ENCODE data around the gene MYF5. TPM values are rescaled to one million over a fixed set of nuclear protein-coding genes. Genes with fewer than 3 reads are reported as not detected.
A peak's percentile ranks its signal among the peaks of the same experiment; 100 is the strongest.

The MYF5 gene
- total RNA-seq, 1 donor from 2014 or later: not detected

DNA sequence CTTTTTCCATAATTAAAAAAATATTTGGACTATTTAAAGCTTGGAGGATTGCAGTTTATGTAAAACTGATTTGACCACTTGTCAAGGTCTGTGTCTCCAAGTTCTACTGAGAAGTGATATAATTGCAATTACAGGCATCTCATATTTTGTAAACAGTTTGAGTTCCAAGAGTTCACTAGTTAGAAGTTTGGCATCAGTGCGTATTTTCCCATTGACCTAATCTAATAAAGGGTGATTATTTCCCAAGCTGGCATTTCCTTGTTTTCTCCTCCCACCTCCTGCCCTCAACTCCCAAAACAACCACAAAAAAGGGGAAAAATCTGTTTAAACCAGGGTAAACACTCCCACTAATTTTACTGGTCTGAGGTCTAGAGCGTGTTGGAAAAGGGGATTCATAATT, 12.3 kb upstream of the MYF5 start:
- intact Hi-C loops (cut with DNase I): no loop called here
- ATAC-seq (no peak), DNase-seq (ENCODE audit: missing footprints) (no peak)

GRCh38 chr12:80707126-80707829, 9.4 kb upstream of the MYF5 start, which contains the start of gene MYF6:
MYF6 (plus strand) TSS chr12:80707634; CDS start chr12:80707720, 86 bp downstream.
- intact Hi-C loops (cut with DNase I): no loop called here
- ATAC-seq (no peak), DNase-seq (ENCODE audit: missing footprints) (no peak)

- intact Hi-C loops (cut with DNase I): no loop called here
- ATAC-seq: no peak
- peak; percentile 55 for DNase-seq (ENCODE audit: missing footprints)
Observed at GRCh38 chr12:80707830-80708258, 8.9 kb upstream of the MYF5 start.

- peak; percentile 50 for DNase-seq (ENCODE audit: missing footprints)
- ATAC-seq: no peak
- intact Hi-C loops (cut with DNase I): no loop called here
Observed at GRCh38 chr12:80708259-80708974, 8.3 kb upstream of the MYF5 start.

DNA sequence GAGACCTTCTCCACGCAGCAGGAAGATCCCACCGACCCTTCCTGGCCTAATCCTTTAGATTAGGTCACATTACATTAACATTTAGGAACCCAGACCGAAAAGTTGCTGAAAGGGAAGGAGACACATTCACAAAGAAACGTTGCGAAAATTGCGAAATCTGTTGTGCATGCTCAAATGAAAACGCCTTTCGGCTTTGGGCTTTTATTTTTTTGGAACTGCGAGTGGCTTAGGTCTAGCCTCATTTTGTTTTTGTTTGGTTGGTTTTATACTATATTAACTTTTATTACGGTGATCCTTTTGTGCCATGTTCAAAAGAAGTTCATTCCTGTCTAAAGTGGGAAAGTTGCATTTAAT, 7.8 kb upstream of the MYF5 start:
- intact Hi-C loops (cut with DNase I): no loop called here
- no peak for DNase-seq (ENCODE audit: missing footprints)

GRCh38 chr12:80709811-80710726, 6.6 kb upstream of the MYF5 start:
- ATAC-seq (no peak), DNase-seq (ENCODE audit: missing footprints) (no peak)
- intact Hi-C loops (cut with DNase I): no loop called here

More for the DNA sequence above, 7.8 kb upstream of the MYF5 start:
- ATAC-seq: no peak

- no peak for DNase-seq (ENCODE audit: missing footprints)
- intact Hi-C loops (cut with DNase I): no loop called here
- no peak for ATAC-seq
Observed at GRCh38 chr12:80710727-80711449, 5.8 kb upstream of the MYF5 start.

GRCh38 chr12:80711866-80712265, 4.8 kb upstream of the MYF5 start:
- intact Hi-C loops (cut with DNase I): no loop called here
- DNase-seq (ENCODE audit: missing footprints) (no peak), ATAC-seq (no peak)

DNA sequence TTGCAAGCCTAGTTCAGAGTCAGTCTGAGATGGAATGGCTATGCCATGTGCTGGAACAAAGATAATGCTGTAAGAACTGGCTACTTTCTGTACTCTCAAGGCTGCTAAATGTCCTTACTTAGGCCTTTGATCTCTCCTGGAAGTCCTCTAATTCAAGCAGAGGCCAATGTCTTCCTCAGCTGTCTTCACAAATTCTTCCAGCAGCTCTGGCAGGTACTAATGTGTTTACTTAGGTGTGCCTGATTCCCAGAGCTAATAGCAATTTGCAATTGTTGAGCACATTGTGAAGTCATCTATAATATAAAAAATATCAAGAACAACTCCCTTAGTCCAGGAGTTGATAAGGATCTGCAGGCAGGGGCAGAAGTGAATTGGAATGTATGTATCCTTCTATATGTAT, 3.8 kb upstream of the MYF5 start:
- ATAC-seq (no peak), DNase-seq (ENCODE audit: missing footprints) (no peak)
- intact Hi-C loops (cut with DNase I): no loop called here

- ATAC-seq: no peak
- intact Hi-C loops (cut with DNase I): no loop called here
- no peak for DNase-seq (ENCODE audit: missing footprints)
Observed at GRCh38 chr12:80713419-80713818, 3.3 kb upstream of the MYF5 start.

DNA sequence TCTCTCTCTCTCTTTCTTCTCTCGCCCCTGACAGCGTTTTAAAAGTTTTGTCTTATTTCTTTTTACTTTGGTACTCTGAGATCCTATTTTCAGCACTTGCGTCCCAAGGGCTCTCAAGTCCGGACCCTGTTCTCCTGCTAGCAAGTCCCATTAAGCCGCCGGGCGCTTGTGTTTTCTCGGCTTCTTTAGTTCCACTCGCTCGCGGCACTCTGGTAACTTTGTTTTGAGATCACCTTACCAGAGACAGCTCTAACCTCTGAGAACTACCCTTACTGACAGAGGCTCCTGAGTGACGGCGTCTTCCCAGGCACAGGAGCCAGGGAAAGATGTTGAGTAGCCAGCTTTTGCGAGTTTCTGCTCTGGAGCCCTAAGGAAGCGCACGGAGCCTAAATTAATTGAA, 2.7 kb upstream of the MYF5 start:
- ATAC-seq (no peak), DNase-seq (ENCODE audit: missing footprints) (no peak)
- intact Hi-C loops (cut with DNase I): no loop called here

DNA sequence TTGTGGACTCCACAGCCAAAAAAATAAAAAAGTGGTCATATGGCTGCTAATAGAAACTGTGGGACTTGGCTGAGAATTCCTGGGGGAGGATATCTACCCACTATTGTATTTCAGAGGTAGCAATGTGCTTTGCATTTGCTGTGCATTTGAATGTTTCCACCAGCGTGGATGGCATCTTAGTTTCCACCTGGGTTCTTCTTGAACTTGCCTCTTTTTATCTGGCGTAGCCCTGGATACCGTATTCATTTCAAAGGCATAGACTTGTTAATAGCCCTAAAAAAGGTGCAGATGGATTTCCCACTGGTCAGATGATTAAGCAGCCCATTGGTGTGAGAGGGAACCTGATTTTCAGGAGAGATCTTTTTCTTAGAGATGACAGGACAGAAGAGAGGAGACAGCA, 1.9 kb upstream of the MYF5 start:
- ATAC-seq (no peak), DNase-seq (ENCODE audit: missing footprints) (no peak)
- intact Hi-C loops (cut with DNase I): no loop called here

GRCh38 chr12:80715713-80716249, 931 bp upstream of the MYF5 start:
- no peak for ATAC-seq
- intact Hi-C loops (cut with DNase I): no loop called here
- DNase-seq (ENCODE audit: missing footprints): no peak

DNA sequence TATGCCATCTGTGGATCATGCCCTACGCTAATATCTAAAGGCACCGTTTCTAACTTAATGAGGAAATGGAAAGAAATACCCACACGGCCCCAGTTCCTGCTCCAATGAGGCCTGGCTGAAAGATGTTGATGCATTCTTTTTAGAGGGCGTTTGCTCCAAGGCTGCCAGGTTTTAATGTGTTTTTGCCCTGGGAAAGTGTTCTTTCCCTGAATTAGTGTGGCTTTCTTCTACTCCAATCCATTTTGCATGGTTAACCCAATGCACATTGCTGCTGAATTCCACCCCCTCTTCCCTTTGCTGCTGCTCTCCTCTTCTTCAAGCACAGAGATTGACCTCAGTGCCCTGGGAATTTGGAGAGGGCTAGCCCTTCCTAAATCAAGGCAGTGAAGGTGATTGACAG, 1.1 kb downstream of the MYF5 start:
- intact Hi-C loops (cut with DNase I): no loop called here
- DNase-seq (ENCODE audit: missing footprints): no peak
- ATAC-seq: no peak

- intact Hi-C loops (cut with DNase I): no loop called here
- ATAC-seq: no peak
Observed at GRCh38 chr12:80720516-80720915, 3.8 kb downstream of the MYF5 start.

DNA sequence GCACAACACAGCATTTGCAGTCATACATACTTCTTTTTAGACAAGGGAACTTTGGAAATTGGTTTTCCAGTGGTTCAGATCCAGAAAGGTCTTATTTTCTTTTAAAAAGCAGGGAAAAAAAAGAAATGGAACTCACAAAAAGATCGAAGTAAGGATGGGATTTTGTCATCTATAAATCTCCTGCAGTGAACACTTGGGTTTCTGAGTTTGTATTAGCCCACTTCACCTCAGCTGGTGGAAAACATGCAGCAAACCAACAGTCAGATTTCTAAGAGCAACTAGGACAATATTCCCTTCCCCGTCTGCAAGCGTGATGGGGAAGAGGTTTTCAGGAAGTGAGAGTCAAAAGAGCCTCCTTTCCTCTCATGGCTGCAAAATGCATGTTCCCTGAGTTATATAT, 4.6 kb downstream of the MYF5 start:
- DNase-seq (ENCODE audit: missing footprints) (no peak), ATAC-seq (no peak)
- intact Hi-C loops (cut with DNase I): no loop called here

More at GRCh38 chr12:80720516-80720915, 3.8 kb downstream of the MYF5 start:
- no peak for DNase-seq (ENCODE audit: missing footprints)

DNA sequence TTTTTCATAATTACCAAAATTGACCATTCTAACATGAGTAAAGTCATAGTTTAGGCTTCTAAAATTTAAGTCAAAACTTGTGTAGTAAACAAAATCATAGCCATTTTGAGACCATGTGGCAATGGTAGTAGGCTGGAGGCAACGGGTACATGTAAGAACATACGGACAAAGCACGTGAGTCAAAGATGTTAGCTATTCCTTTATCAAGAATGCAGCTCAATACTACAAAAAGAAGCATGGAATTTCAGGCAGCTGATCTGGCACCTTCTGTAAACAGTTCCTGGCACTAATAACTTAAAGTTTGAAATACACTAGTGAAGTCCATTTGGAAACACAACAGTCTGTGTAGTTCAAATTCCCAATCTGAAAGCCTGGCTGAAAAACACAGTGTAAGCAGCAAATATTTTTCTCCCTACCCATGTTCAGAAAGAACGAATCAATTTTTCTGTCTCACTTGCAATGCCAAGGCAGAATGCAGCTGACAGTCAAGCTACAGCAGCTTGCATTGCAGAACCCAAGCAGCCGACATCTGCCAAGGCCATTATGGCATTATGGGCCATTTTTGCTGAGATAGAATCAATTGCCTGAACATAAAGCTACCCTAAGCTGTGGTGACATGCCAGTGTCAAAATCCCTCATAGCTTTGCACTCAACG, 29.3 kb downstream of the MYF5 start:
- intact Hi-C loops (cut with DNase I): no loop called here
- ATAC-seq: no peak
- DNase-seq (ENCODE audit: missing footprints): no peak

DNA sequence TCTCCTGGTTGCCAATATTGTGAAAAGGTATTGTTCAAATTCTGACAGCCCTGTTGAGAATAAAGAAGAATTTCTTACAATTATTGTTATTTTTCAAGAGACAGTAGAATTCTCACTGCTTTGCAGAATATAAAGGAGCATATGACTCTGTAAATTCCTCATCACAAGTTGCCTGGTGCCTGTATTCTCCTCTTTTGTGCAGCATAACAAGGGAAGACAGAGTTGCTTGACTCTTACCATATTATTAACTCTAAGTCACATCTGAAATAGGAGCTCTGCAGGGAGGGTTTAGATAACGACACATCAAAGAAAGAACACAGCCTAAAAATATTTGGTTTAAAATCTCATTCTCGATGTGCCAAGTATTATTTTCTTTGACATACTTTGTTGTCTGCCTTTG, 31.1 kb downstream of the MYF5 start:
- DNase-seq (ENCODE audit: missing footprints) (no peak), ATAC-seq (no peak)
- intact Hi-C loops (cut with DNase I): no loop called here
